ENCODE data around the gene NFKB2.

NFKB2 gene

DNA sequence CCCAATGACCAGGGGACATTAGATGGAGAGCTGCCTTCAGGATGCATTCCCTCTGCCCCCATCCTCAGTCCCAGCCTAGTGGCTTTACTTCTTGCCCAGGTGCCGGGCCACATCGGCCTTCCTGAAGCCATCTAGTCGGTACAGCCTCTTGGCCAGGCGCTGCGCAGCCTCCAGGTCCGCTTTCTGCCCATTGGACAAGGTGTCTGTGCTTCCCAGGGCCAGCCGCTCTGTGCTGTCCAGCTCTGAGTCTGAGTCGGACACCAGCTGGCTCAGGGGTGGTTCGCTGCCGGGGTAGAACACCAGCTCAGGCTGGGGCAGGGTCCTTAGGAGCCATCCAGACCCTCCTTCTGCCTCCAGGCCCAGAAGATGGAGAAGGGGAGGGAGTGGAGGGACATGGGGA is 16.8 kb downstream of the NFKB2 start:
- no peaks in the 10 kb centered on the region for H3K9me3 Mint-ChIP-seq
- TF ChIP-seq, protein P1, sequence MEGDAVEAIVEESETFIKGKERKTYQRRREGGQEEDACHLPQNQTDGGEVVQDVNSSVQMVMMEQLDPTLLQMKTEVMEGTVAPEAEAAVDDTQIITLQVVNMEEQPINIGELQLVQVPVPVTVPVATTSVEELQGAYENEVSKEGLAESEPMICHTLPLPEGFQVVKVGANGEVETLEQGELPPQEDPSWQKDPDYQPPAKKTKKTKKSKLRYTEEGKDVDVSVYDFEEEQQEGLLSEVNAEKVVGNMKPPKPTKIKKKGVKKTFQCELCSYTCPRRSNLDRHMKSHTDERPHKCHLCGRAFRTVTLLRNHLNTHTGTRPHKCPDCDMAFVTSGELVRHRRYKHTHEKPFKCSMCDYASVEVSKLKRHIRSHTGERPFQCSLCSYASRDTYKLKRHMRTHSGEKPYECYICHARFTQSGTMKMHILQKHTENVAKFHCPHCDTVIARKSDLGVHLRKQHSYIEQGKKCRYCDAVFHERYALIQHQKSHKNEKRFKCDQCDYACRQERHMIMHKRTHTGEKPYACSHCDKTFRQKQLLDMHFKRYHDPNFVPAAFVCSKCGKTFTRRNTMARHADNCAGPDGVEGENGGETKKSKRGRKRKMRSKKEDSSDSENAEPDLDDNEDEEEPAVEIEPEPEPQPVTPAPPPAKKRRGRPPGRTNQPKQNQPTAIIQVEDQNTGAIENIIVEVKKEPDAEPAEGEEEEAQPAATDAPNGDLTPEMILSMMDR (IDR thresholded peaks at IDR 0.05; ENCODE audit: unreplicated experiment in 3 of 3), result no peak

DNA sequence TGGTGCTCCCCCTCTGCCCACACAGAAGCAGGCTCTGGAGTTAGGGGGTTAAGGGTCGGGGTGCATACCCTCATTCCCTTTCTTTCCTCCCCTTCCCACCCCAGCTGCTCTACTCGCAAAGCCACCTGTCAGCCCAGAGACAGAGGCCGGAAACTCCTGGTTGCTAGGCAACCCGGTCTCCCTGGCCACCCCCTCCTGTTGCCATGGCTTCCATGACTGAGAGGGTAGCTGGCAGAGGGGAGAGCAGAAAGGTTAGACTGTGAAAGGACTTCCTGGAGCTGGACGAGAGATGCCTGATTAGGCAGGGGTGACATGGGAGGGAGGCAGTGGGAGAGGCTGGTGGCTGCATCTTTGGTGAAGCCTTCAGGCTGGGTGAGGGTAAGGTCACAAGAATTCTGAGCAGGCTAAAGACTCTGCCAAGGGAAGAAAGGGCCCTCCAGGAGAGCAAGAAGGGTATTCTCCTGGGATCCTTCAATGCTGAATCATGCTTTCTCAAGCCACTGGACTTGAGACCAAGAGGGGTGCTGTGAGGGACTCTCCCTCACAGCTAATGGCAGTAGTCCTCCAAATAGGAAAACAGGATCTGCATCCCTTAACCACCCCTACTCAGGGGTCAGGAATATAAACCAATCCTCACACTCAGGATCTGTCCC is 17.7 kb downstream of the NFKB2 start:
- Mint-ChIP-seq H3K9me3 (no peaks in the 10 kb centered on the region), H3K4me3 (peak overlapping the region in 2 of 3 experiments; percentile 23 to 43), H3K27ac (peak overlapping the region in 2 of 3 experiments; percentile 41 to 55), H3K4me1 (peaks cover 22% of the 10 kb centered on the region), H3K27me3 (ENCODE audit: low read depth) (peaks cover 55% of the 10 kb centered on the region), H3K36me3 (ENCODE audit: low read depth) (no peaks in the 10 kb centered on the region)
- TF ChIP-seq, protein P1 (IDR thresholded peaks at IDR 0.05; ENCODE audit: unreplicated experiment in 3 of 3), result no peak

More for the DNA sequence above, 16.8 kb downstream of the NFKB2 start:
- H3K27ac Mint-ChIP-seq, result no peak overlapping the region
- H3K4me1 Mint-ChIP-seq, result peaks cover 25% of the 10 kb centered on the region
- H3K36me3 Mint-ChIP-seq (ENCODE audit: low read depth), result no peaks in the 10 kb centered on the region
- H3K4me3 Mint-ChIP-seq, result peak overlapping the region in 2 of 3 experiments; percentile 16 to 78
- H3K27me3 Mint-ChIP-seq (ENCODE audit: low read depth), result peaks cover 54% of the 10 kb centered on the region

- Mint-ChIP-seq H3K4me1 (peaks cover 19% of the 10 kb centered on the region), H3K36me3 (ENCODE audit: low read depth) (no peaks in the 10 kb centered on the region), H3K4me3 (no peak overlapping the region), H3K9me3 (no peaks in the 10 kb centered on the region), H3K27me3 (ENCODE audit: low read depth) (peaks cover 55% of the 10 kb centered on the region), H3K27ac (no peak overlapping the region)
- TF ChIP-seq, protein P1 (IDR thresholded peaks at IDR 0.05; ENCODE audit: unreplicated experiment in 3 of 3), result no peak
Observed at GRCh38 chr10:102413806-102414561, 18.5 kb downstream of the NFKB2 start.

- H3K4me3 Mint-ChIP-seq, result no peak overlapping the region
- peaks cover 53% of the 10 kb centered on the region for H3K27me3 Mint-ChIP-seq (ENCODE audit: low read depth)
- H3K9me3 Mint-ChIP-seq, result no peaks in the 10 kb centered on the region
- no peak overlapping the region for H3K27ac Mint-ChIP-seq
- peaks cover 18% of the 10 kb centered on the region for H3K4me1 Mint-ChIP-seq
- H3K36me3 Mint-ChIP-seq (ENCODE audit: low read depth), result no peaks in the 10 kb centered on the region
- TF ChIP-seq, protein P1 (IDR thresholded peaks at IDR 0.05; ENCODE audit: unreplicated experiment in 3 of 3), result no peak
Observed at GRCh38 chr10:102414749-102415148, 19.2 kb downstream of the NFKB2 start.

DNA sequence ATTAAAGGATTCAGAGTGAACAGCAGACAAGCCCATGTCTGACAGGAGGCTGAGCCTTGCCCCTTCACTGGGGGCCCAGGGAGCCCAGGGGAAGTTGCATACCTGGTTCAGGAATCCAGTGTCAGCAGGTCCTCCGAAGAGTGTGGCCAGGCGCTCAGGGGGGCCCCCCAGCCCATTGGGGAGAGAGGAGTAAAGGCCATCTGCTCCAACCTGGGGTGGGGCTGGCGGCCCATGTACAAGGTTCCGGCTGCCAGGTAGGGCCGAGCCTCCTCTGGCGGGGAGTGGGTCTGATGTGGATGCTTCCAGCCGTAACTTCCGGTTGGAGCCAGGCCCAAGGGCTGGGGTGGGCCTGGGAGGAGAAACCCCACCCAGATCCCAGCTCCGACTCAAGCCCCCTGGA is 20.8 kb downstream of the NFKB2 start:
- TF ChIP-seq, protein P1 (IDR thresholded peaks at IDR 0.05; ENCODE audit: unreplicated experiment in 3 of 3), result no peak
- Mint-ChIP-seq H3K36me3 (ENCODE audit: low read depth) (no peaks in the 10 kb centered on the region), H3K9me3 (no peaks in the 10 kb centered on the region), H3K4me1 (peaks cover 16% of the 10 kb centered on the region), H3K27ac (no peak overlapping the region), H3K4me3 (peak overlapping the region; percentile 6 to 21 (median 19)), H3K27me3 (ENCODE audit: low read depth) (peaks cover 46% of the 10 kb centered on the region)
